ENCODE data around the gene UTS2R. TPM values are rescaled to one million over a fixed set of nuclear protein-coding genes. Genes with fewer than 3 reads are reported as not detected.

The UTS2R gene
- total RNA-seq, 1 donor = not detected

- Histone ChIP-seq H3K9me3 (ENCODE audit: low read depth, low read length) (no peaks in the 10 kb centered on the region), H3K4me1 (ENCODE audit: insufficient read depth, low read length) (peaks cover 28% of the 10 kb centered on the region), H3K27me3 (ENCODE audit: insufficient read depth, low read length) (no peaks in the 10 kb centered on the region), H3K4me3 (ENCODE audit: low read length) (no peak overlapping the region)
These were observed 25.3 kb downstream of the UTS2R start for GRCh38 chr17:82396601-82397435.

- Histone ChIP-seq H3K4me3 (ENCODE audit: low read length) (no peak overlapping the region), H3K27me3 (ENCODE audit: insufficient read depth, low read length) (no peaks in the 10 kb centered on the region), H3K9me3 (ENCODE audit: low read depth, low read length) (no peaks in the 10 kb centered on the region), H3K4me1 (ENCODE audit: insufficient read depth, low read length) (peaks cover 28% of the 10 kb centered on the region)
These were observed 26.1 kb downstream of the UTS2R start for GRCh38 chr17:82397449-82398335.

- H3K27me3 ChIP-seq (ENCODE audit: insufficient read depth, low read length) = no peaks in the 10 kb centered on the region
- H3K4me1 ChIP-seq (ENCODE audit: insufficient read depth, low read length) = peaks cover 28% of the 10 kb centered on the region
- H3K9me3 ChIP-seq (ENCODE audit: low read depth, low read length) = no peaks in the 10 kb centered on the region
- no peak overlapping the region for H3K4me3 ChIP-seq (ENCODE audit: low read length)
These were observed 27.5 kb downstream of the UTS2R start for GRCh38 chr17:82399041-82399441.

GRCh38 chr17:82399601-82400101 is 28.1 kb downstream of the UTS2R start:
- H3K9me3 ChIP-seq (ENCODE audit: low read depth, low read length) = no peaks in the 10 kb centered on the region
- H3K4me1 ChIP-seq (ENCODE audit: insufficient read depth, low read length) = peaks cover 28% of the 10 kb centered on the region
- H3K27me3 ChIP-seq (ENCODE audit: insufficient read depth, low read length) = no peaks in the 10 kb centered on the region
- no peak overlapping the region for H3K4me3 ChIP-seq (ENCODE audit: low read length)

- Histone ChIP-seq H3K4me3 (ENCODE audit: low read length) (no peak overlapping the region), H3K9me3 (ENCODE audit: low read depth, low read length) (no peaks in the 10 kb centered on the region), H3K4me1 (ENCODE audit: insufficient read depth, low read length) (peaks cover 28% of the 10 kb centered on the region), H3K27me3 (ENCODE audit: insufficient read depth, low read length) (no peaks in the 10 kb centered on the region)
These were observed 28.6 kb downstream of the UTS2R start for GRCh38 chr17:82400206-82400605.

- Histone ChIP-seq H3K4me3 (ENCODE audit: low read length) (no peak overlapping the region), H3K4me1 (ENCODE audit: insufficient read depth, low read length) (peaks cover 28% of the 10 kb centered on the region), H3K9me3 (ENCODE audit: low read depth, low read length) (no peaks in the 10 kb centered on the region), H3K27me3 (ENCODE audit: insufficient read depth, low read length) (no peaks in the 10 kb centered on the region)
These were observed 29.3 kb downstream of the UTS2R start for GRCh38 chr17:82400830-82401229.

- no peak overlapping the region for H3K4me3 ChIP-seq (ENCODE audit: low read length)
- H3K27me3 ChIP-seq (ENCODE audit: insufficient read depth, low read length) = no peaks in the 10 kb centered on the region
- no peaks in the 10 kb centered on the region for H3K9me3 ChIP-seq (ENCODE audit: low read depth, low read length)
- peaks cover 28% of the 10 kb centered on the region for H3K4me1 ChIP-seq (ENCODE audit: insufficient read depth, low read length)
These were observed 31.3 kb downstream of the UTS2R start for GRCh38 chr17:82402865-82403264.

GRCh38 chr17:82403662-82404660 is 32.4 kb downstream of the UTS2R start:
- H3K27me3 ChIP-seq (ENCODE audit: insufficient read depth, low read length) = no peaks in the 10 kb centered on the region

GRCh38 chr17:82405051-82405450 is 33.5 kb downstream of the UTS2R start:
- Histone ChIP-seq H3K27me3 (ENCODE audit: insufficient read depth, low read length) (no peaks in the 10 kb centered on the region), H3K9me3 (ENCODE audit: low read depth, low read length) (no peaks in the 10 kb centered on the region), H3K4me1 (ENCODE audit: insufficient read depth, low read length) (peaks cover 18% of the 10 kb centered on the region), H3K4me3 (ENCODE audit: low read length) (no peak overlapping the region)

More at GRCh38 chr17:82403662-82404660, 32.4 kb downstream of the UTS2R start:
- Histone ChIP-seq H3K4me1 (ENCODE audit: insufficient read depth, low read length) (peaks cover 28% of the 10 kb centered on the region), H3K9me3 (ENCODE audit: low read depth, low read length) (no peaks in the 10 kb centered on the region), H3K4me3 (ENCODE audit: low read length) (no peak overlapping the region)

GRCh38 chr17:82406131-82406671 is 34.6 kb downstream of the UTS2R start:
- Histone ChIP-seq H3K9me3 (ENCODE audit: low read depth, low read length) (no peaks in the 10 kb centered on the region), H3K27me3 (ENCODE audit: insufficient read depth, low read length) (no peaks in the 10 kb centered on the region), H3K4me3 (ENCODE audit: low read length) (no peak overlapping the region), H3K4me1 (ENCODE audit: insufficient read depth, low read length) (peaks cover 6% of the 10 kb centered on the region)

- H3K27me3 ChIP-seq (ENCODE audit: insufficient read depth, low read length) = no peaks in the 10 kb centered on the region
- H3K4me3 ChIP-seq (ENCODE audit: low read length) = no peak overlapping the region
- no peaks in the 10 kb centered on the region for H3K9me3 ChIP-seq (ENCODE audit: low read depth, low read length)
- H3K4me1 ChIP-seq (ENCODE audit: insufficient read depth, low read length) = no peaks in the 10 kb centered on the region
These were observed 35.7 kb downstream of the UTS2R start for GRCh38 chr17:82407255-82407654.

GRCh38 chr17:82408288-82408937 is 36.8 kb downstream of the UTS2R start:
- Histone ChIP-seq H3K4me1 (ENCODE audit: insufficient read depth, low read length) (no peaks in the 10 kb centered on the region), H3K27me3 (ENCODE audit: insufficient read depth, low read length) (no peaks in the 10 kb centered on the region), H3K4me3 (ENCODE audit: low read length) (no peak overlapping the region), H3K9me3 (ENCODE audit: low read depth, low read length) (no peaks in the 10 kb centered on the region)

- H3K4me1 ChIP-seq (ENCODE audit: insufficient read depth, low read length) = no peaks in the 10 kb centered on the region
- no peaks in the 10 kb centered on the region for H3K27me3 ChIP-seq (ENCODE audit: insufficient read depth, low read length)
- no peaks in the 10 kb centered on the region for H3K9me3 ChIP-seq (ENCODE audit: low read depth, low read length)
- H3K4me3 ChIP-seq (ENCODE audit: low read length) = no peak overlapping the region
These were observed 37.4 kb downstream of the UTS2R start for GRCh38 chr17:82408938-82409318.
